GM23248 (cell line): ENCODE measurements around the gene OR6S1. TPM values are rescaled to one million over a fixed set of nuclear protein-coding genes. Genes with fewer than 3 reads are reported as not detected.

Experiments used
- DNase-seq: peaks from one replicate; pipeline ENCODE4 v3.0.0-alpha.2; 2015
- H2AFZ ChIP-seq: fragments of 200-600 bp; sonication (generic); 2 replicates; pipeline ENCODE4 v1.6.1; 2016; ENCODE audit warnings: antibody characterized with exemption
- H3F3A ChIP-seq: fragments of 200-600 bp; sonication (generic); 2 replicates; pipeline ENCODE4 v1.6.1; 2016; ENCODE audit warnings: mild to moderate bottlenecking, antibody characterized with exemption, mixed run types; ENCODE audit not compliant: insufficient read depth
- H3K27ac ChIP-seq: fragments of 200-600 bp; sonication (generic); 2 replicates; pipeline ENCODE4 v1.5.1; 2016; ENCODE audit warnings: mild to moderate bottlenecking
- H3K27me3 ChIP-seq: fragments of 200-600 bp; sonication (generic); replicated peaks from 2 replicates; pipeline ENCODE4 v1.6.1; 2016; ENCODE audit warnings: mild to moderate bottlenecking; ENCODE audit not compliant: insufficient read depth
- H3K36me3 ChIP-seq: fragments of 200-600 bp; sonication (generic); 2 replicates; pipeline ENCODE4 v1.6.1; 2016; ENCODE audit warnings: low read depth, mild to moderate bottlenecking
- H3K4me1 ChIP-seq: fragments of 200-600 bp; sonication (generic); 2 replicates; pipeline ENCODE4 v1.6.1; 2016; ENCODE audit warnings: mild to moderate bottlenecking; ENCODE audit not compliant: insufficient read depth
- H3K4me2 ChIP-seq: fragments of 200-600 bp; sonication (generic); one replicate; pipeline ENCODE4 v1.6.1; 2016; ENCODE audit warnings: mild to moderate bottlenecking; ENCODE audit not compliant: unreplicated experiment
- H3K4me3 ChIP-seq: fragments of 200-600 bp; sonication (generic); 2 replicates; pipeline ENCODE4 v1.5.1; 2016; ENCODE audit warnings: mild to moderate bottlenecking
- H3K79me2 ChIP-seq: fragments of 200-600 bp; sonication (generic); 2 replicates; pipeline ENCODE4 v1.6.1; 2016; ENCODE audit warnings: mild to moderate bottlenecking; ENCODE audit not compliant: insufficient read depth
- H3K9ac ChIP-seq: fragments of 200-600 bp; sonication (generic); 2 replicates; pipeline ENCODE4 v1.6.1; 2016; ENCODE audit warnings: mild to moderate bottlenecking
- H3K9me2 ChIP-seq: fragments of 200-600 bp; sonication (generic); 2 replicates; pipeline ENCODE4 v1.6.1; 2016; ENCODE audit warnings: mixed run types, mild to moderate bottlenecking, moderate library complexity; ENCODE audit not compliant: insufficient read depth
- H3K9me3 ChIP-seq: fragments of 200-600 bp; sonication (generic); one replicate; pipeline ENCODE4 v1.6.1; 2017; ENCODE audit warnings: low read depth
- H4K20me1 ChIP-seq: fragments of 200-600 bp; sonication (generic); 2 replicates; pipeline ENCODE4 v1.6.0; 2016; ENCODE audit not compliant: insufficient read depth
- EZH2 ChIP-seq: fragments of 200-600 bp; sonication (generic); IDR thresholded peaks from 2 replicates; pipeline ENCODE4 v1.6.1; 2018; ENCODE audit warnings: antibody characterized with exemption, mild to moderate bottlenecking; ENCODE audit not compliant: insufficient read depth, poor library complexity, severe bottlenecking
- EZH2phosphoT487 ChIP-seq: fragments of 200-600 bp; sonication (generic); IDR thresholded peaks from 2 replicates; pipeline ENCODE4 v1.6.1; 2018; ENCODE audit warnings: antibody characterized with exemption, moderate library complexity, mild to moderate bottlenecking, low read depth; ENCODE audit not compliant: insufficient read depth
- WGBS, 2 experiments: methylation state at CpG; one replicate each; pipeline ENCODE4 v1.1.6; 2015 to 2017; ENCODE audit warnings: low lambda C conversion rate in 2 of 2, low coverage in 1 of 2; ENCODE audit errors: missing lambda C conversion rate in 2 of 2; 5-methylcytosine and 5-hydroxymethylcytosine counted together
- in situ Hi-C: fragments of 300-500 bp; cut with MboI; formaldehyde crosslinking; loops from 2 replicates; pipeline ENCODE4 v1.15.0; 2020
- polyA plus RNA-seq: library from polyadenylated mRNA; unstranded; fragments of >200 nt; fragmentation: Nextera tagmentation; extraction: Ambion mirVana; gene quantifications from 2 replicates; pipeline ENCODE4 v1.2.1, GENCODE V29; 2016
- total RNA-seq: library from RNA; depleted of rRNA; stranded (reverse); fragments of >200 nt; shearing (Covaris generic); gene quantifications from 2 replicates; pipeline ENCODE4 v1.2.3, GENCODE V29; 2014

OR6S1 gene
- total and polyA plus RNA-seq, 2 experiments from 2014 or later: not detected

DNA sequence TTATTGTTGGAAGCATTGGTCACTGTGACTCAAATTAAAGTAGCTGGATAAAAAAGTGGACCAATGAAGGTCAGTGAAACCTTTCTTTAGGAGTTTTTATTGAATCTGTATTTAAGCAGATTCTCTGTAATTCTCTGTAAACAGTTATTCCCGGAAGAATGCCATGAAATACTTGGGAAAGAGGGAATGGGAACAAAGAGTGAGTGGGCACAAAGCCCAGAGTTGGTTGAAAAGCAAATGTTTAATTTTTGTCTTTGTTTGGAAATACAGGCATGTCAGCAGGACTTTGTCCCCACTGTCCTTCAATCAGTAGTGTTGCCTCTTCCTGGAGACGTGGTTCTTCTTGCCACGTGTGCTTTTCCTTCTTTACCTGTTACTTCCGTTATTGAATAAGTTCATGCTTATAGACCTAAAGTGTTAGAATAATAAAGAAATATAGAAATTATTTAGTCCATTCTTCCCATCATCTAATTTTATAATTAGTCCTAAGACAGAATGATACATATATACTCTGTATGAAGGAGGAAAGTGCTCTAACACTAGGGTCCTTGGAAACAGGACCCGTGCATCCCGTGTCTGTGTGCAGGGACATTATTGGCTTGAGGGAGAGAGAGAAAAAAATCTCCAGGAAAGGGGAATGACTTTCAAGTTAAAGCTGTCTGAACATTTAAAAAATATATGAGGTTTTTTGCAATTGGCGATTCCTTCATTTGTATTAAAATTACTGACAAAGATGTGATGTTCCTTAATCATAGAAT lies 45.1 kb upstream of the OR6S1 start:
- no peaks in the 10 kb centered on the region for H3K36me3 ChIP-seq
- no peak for DNase-seq
- peaks cover 21% of the 10 kb centered on the region; the same call in 1 of the 2 replicates for H3K4me1 ChIP-seq
- 21 to 22% methylated on average over 7 of the region's 7 CpGs for WGBS, 2 experiments
- 0 out of 2 replicates have a peak, but pooled peaks cover 13% of the 10 kb centered on the region for H3K79me2 ChIP-seq
- 0 out of 2 replicates have a peak overlapping the region, but pooled peaks have one; percentile 2 for H2AFZ ChIP-seq
- H3K9me3 ChIP-seq: no peaks in the 10 kb centered on the region
- H4K20me1 ChIP-seq: no peaks in the 10 kb centered on the region
- no peaks in the 10 kb centered on the region for H3K27me3 ChIP-seq
- no peak for TF ChIP-seq EZH2phosphoT487
- H3F3A ChIP-seq: peaks cover 56% of the 10 kb centered on the region
- H3K4me3 ChIP-seq: peak overlapping the region; percentile 95
- peak overlapping the region; percentile 99 for H3K9ac ChIP-seq
- H3K27ac ChIP-seq: peak overlapping the region; percentile 100
- peak overlapping the region; percentile 99 for H3K4me2 ChIP-seq
- in situ Hi-C loops: no loop called here
- no peaks in the 10 kb centered on the region for H3K9me2 ChIP-seq

DNA sequence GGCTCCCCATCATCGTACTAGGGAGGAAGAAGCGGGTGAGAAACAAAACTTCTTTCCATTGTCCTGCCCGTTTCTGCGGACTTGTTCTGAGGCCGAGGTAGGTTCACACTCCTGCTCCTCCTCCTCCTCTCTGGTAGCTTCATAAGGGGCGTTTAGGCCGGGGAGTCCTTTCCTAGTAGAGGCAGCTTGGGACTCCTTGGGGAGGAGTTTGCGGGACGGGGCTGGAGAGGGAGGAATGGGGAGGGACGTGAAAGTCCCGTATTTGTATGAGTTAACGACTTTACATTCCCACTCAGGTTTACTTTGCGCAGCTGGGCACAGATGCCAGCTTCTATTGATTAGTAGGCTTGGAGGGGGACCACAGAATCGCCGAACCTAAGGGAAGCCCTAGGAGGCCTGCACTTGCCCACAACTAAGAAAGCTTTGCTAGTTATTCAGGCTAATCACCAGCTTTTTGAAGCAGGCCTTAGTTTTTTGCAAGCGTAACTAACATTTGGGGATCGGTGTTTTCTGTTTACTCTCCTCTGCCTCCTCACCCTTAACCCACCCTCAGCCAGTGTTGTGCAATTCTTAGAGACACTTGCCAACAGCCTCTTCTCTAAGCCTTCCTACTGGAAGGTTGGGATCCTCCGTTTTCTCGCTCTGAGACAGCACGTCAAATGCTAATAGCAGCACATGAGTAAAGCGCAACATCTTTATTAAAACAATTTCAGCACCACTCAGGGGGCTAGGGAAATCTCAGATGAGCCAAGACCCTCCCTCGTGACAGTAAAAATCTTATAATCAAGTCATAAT lies 43.4 kb upstream of the OR6S1 start:
- no peaks in the 10 kb centered on the region for H3K9me3 ChIP-seq
- H3K79me2 ChIP-seq: 0 out of 2 replicates have a peak, but pooled peaks cover 13% of the 10 kb centered on the region
- peak; percentile 72 for DNase-seq
- H3K27me3 ChIP-seq: no peaks in the 10 kb centered on the region
- peaks cover 62% of the 10 kb centered on the region for H3F3A ChIP-seq
- peak overlapping the region; percentile 100 for H3K27ac ChIP-seq
- H3K4me1 ChIP-seq: peaks cover 24% of the 10 kb centered on the region
- H3K4me2 ChIP-seq: peak overlapping the region; percentile 99
- H2AFZ ChIP-seq: peak overlapping the region; percentile 90
- TF ChIP-seq EZH2: no peak
- no peak for TF ChIP-seq EZH2phosphoT487
- H3K36me3 ChIP-seq: no peaks in the 10 kb centered on the region
- peak overlapping the region; percentile 95 for H3K4me3 ChIP-seq
- in situ Hi-C loops: no loop called here
- WGBS, 2 experiments: 1 to 3% methylated on average over 22 of the region's 22 CpGs
- H4K20me1 ChIP-seq: no peaks in the 10 kb centered on the region
- H3K9me2 ChIP-seq: no peaks in the 10 kb centered on the region
- peak overlapping the region; percentile 99 for H3K9ac ChIP-seq

DNA sequence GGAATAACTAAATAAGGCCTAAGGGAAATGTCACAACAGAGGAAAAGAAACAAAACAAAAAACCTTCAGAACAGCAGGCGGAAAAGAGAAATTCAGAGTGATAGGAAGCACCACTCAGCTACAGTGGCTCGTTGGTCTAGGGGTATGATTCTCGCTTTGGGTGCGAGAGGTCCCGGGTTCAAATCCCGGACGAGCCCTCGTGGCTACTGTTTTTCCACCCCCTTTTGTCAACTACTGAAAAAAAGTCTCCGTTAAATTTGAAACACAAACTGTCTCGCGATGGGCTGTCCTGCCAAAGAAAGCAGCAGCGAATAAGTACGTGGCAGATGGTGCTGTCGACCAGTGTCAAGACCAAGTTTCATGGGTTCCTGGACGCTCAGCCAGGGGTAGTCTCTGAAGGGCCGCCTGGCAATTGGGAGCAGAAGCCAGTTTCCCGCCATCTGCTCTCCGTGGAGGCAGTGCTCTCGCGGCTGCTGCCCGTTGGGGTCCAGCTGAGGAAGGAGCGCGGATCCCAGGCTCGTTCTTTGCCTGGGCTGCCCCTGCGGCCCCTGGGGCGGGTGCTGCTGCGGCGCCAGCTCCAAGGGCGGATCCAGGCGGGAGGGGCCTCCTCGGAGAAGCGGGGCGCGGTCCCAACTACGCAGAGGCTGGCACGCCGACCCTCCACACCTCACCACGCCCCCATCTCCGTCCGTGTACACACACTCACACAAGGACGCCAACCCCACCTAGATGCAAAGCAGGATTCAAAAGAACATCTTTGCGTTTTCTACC lies 42.6 kb upstream of the OR6S1 start, which contains the start of gene RNASE4:
RNASE4 (plus strand) TSS at position 670 of the 771 bp plus-strand sequence. CDS start 14,812 bp downstream, outside the sequence.
- Histone ChIP-seq H2AFZ (peak within 1 kb of the TSS; percentile 96), H3K9me2 (no peaks in the 10 kb centered on the region), H3K27ac (peak within 1 kb of the TSS; percentile 100), H3K4me2 (peak within 1 kb of the TSS; percentile 99), H3K9me3 (no peaks in the 10 kb centered on the region), H3F3A (peaks cover 66% of the 10 kb centered on the region), H3K79me2 (0 out of 2 replicates have a peak, but pooled peaks cover 13% of the 10 kb centered on the region), H3K4me3 (peak within 1 kb of the TSS; percentile 95), H3K27me3 (no peaks in the 10 kb centered on the region), H4K20me1 (no peaks in the 10 kb centered on the region), H3K4me1 (peaks cover 24% of the 10 kb centered on the region), H3K36me3 (no peaks in the 10 kb centered on the region), H3K9ac (peak within 1 kb of the TSS; percentile 99)
- peak; percentile 93 for DNase-seq
- in situ Hi-C loops: no loop called here
- WGBS, 2 experiments: 1% methylated on average over 40 to 42 of the region's 42 CpGs
- TF ChIP-seq EZH2phosphoT487 (no peak), EZH2 (no peak)
